C4-2B (cell line): ENCODE measurements around the gene ALOX15.
"Not testable (repeated sequence)": the region's sequence is repeated elsewhere in the genome, so short reads cannot be mapped to it uniquely, and the experiment has no call there.

Source experiments
- H3K27ac ChIP-seq: fragments of 450-650 bp; 2 replicates; pipeline ENCODE4 v1.5.1; 2017
- ZFX ChIP-seq: fragments of 450-650 bp; IDR thresholded peaks from 2 replicates; pipeline ENCODE4 v1.6.1; 2017
- TF ChIP-seq, protein P1 (sequence below): fragments of 450-650 bp; conservative IDR thresholded peaks from 2 replicates; pipeline ENCODE4 v1.5.1; 2017; ENCODE audit warnings: mild to moderate bottlenecking

ALOX15 gene

GRCh38 chr17:4609761-4610160 lies 31.7 kb downstream of the ALOX15 start:
- TF ChIP-seq, protein P1, sequence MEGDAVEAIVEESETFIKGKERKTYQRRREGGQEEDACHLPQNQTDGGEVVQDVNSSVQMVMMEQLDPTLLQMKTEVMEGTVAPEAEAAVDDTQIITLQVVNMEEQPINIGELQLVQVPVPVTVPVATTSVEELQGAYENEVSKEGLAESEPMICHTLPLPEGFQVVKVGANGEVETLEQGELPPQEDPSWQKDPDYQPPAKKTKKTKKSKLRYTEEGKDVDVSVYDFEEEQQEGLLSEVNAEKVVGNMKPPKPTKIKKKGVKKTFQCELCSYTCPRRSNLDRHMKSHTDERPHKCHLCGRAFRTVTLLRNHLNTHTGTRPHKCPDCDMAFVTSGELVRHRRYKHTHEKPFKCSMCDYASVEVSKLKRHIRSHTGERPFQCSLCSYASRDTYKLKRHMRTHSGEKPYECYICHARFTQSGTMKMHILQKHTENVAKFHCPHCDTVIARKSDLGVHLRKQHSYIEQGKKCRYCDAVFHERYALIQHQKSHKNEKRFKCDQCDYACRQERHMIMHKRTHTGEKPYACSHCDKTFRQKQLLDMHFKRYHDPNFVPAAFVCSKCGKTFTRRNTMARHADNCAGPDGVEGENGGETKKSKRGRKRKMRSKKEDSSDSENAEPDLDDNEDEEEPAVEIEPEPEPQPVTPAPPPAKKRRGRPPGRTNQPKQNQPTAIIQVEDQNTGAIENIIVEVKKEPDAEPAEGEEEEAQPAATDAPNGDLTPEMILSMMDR, result no peak
- no peak for TF ChIP-seq ZFX
- H3K27ac ChIP-seq, result no peak overlapping the region

DNA sequence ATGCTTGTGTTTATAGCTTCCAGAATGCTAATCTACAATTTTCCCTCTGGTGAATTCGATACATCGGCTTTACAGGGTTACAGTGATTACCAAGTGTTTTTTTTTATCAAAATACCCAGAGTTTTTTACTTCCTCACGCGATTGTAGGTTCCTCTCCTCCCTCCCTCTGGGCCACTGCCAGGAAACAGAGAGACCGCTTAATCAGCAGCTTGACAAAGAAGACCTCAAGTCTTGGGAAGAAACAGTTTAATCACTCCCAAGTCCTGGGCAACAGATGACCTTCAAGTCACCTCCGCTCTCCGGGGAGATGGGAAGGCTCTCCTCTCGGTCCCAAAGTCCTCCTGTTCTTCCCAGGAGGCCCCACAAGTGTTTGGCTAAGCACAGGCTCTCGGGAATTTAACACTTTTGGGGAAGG lies 33.7 kb downstream of the ALOX15 start:
- no peak overlapping the region for H3K27ac ChIP-seq
- TF ChIP-seq, protein P1, result no peak
- TF ChIP-seq ZFX, result no peak

DNA sequence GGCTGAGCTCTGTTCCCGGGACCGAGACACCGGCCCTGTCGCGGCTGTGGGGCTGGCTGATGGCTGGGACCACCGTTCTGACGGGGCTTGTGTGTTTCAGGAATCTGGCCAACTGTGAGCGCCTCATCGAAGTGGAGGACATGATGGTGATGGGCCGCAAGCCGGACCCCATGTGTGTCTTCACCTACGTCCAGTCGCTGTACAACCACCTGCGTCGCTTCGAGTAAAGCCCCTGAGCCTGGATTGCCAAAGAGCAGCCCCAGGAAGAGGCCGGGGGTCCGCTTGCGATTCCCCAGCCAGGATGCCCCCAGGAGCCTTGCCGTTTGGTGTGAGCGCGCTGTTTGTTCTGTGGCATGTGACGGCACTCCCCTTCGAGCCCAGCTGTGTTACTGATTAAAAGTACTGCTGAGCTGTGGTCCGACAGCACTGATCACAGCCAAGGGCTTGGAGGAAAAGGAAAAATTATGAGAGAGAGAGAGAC lies 34.2 kb downstream of the ALOX15 start:
- TF ChIP-seq, protein P1, result no peak
- no peak for TF ChIP-seq ZFX
- H3K27ac ChIP-seq, result no peak overlapping the region

GRCh38 chr17:4605826-4606225 lies 35.7 kb downstream of the ALOX15 start:
- TF ChIP-seq, protein P1, result no peak
- no peak for TF ChIP-seq ZFX
- H3K27ac ChIP-seq, result no peak overlapping the region

- not testable (repeated sequence) for H3K27ac ChIP-seq
These were observed 36.7 kb downstream of the ALOX15 start for GRCh38 chr17:4604736-4605135.

GRCh38 chr17:4604111-4604644 lies 37.3 kb downstream of the ALOX15 start:
- TF ChIP-seq ZFX, result no peak
- TF ChIP-seq, protein P1, result no peak
- H3K27ac ChIP-seq, result no peak overlapping the region

- TF ChIP-seq, protein P1, result no peak
- no peak for TF ChIP-seq ZFX
- H3K27ac ChIP-seq, result no peak overlapping the region
These were observed 39.4 kb downstream of the ALOX15 start for GRCh38 chr17:4602041-4602440.

DNA sequence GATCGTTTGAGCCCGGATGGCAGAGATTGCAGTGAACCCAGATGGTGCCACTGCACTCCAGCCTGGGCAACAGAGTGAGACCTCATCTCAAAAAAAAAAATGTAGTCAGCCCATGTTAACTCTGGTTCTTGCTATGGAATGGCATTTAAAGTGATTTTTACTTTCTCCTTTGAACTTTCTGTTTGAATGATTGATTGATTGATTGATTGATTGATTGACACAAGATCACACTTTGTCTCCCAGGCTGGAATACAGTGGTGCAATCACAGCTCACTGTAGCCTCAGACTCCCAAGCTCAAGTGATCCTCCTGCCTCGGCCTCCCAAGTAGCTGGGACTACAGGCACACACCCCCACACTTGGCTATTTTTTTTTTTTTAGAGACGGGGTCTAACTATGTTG lies 40.2 kb downstream of the ALOX15 start:
- TF ChIP-seq, protein P1, result no peak
- no peak for TF ChIP-seq ZFX
- no peak overlapping the region for H3K27ac ChIP-seq
